Measurements from ENCODE around the gene ATN1.

ATN1 gene

DNA sequence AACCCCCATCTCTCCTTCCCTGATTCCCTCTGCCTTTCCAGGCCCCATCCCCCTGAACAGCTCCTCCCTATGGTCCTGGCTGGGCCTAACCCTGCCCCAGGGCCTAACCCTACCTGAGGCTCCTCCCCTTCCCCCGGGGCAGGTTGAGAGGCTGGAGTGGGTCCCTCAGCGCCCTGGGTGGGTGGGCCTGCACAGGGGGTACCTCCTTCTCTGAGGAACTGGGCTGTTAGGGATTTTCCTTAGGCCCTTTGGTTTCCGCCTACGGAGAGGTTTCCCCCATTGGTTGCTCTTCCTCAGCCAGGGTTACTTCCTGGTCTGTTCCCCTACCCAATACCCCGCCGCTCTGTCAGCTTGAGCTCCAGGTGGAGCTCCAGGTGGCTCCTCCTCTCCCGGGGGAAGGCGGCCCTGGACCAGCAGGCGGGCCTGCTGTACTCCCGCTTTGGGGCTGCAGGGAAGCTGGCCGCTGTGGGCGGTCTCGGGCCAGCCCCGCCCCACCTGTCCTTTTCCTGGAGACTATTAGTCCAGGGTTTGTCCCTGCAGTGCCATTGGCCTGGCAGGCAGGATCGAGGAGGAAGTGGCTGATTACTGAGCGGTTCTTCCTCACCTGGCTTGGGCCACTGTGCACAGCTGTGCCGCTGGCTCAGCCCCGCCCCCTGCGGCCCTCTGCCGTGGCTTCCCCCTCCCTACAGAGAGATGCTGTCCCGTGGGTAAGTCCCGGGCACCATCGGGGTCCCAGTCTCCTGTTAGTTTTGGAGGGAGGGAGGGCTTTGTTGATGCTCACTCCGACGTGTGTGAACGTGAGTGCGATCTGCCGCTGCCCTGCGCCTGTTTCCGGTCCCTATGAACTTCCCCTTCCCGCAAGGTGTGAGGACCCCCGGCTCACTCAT lies 18.5 kb downstream of the ATN1 start:
- in situ Hi-C loops (cut with HindIII; ENCODE audit: low pct_unique_long_range_greater_than_20kb, low sequenced_read_pairs) = no loop called here
- TF ChIP-seq JUND (IDR thresholded peaks at IDR 0.05; ENCODE audit: low read depth) = no peak
- DNase-seq (ENCODE audit: low read depth in 1 of 2, low spot score in 1 of 2) = peak; percentile 61 to 93

DNA sequence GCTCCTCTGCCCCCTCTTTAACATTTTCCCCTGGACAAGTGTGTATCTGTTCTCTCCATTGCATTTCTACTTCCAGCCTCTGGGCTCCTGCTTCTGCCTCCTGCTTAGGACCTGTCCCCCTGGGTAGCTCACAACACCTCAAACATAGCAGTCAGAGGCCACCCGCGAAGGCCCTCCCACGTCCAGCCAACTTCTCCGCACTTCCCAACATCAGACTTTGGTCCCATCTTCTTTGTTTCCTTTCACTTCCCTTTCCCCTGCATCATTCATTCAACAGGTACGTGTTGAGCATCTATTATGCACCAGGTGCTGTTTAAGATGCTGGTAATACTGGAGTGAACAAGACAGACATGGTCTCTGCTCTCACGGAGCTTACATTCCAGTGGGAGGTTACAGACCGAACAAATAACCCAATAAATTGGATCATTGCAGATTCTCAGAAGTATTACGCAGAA lies 19.2 kb downstream of the ATN1 start:
- no peak for DNase-seq (ENCODE audit: low read depth in 1 of 2, low spot score in 1 of 2)
- TF ChIP-seq JUND (IDR thresholded peaks at IDR 0.05; ENCODE audit: low read depth) = no peak
- in situ Hi-C loops (cut with HindIII; ENCODE audit: low pct_unique_long_range_greater_than_20kb, low sequenced_read_pairs) = no loop called here

DNA sequence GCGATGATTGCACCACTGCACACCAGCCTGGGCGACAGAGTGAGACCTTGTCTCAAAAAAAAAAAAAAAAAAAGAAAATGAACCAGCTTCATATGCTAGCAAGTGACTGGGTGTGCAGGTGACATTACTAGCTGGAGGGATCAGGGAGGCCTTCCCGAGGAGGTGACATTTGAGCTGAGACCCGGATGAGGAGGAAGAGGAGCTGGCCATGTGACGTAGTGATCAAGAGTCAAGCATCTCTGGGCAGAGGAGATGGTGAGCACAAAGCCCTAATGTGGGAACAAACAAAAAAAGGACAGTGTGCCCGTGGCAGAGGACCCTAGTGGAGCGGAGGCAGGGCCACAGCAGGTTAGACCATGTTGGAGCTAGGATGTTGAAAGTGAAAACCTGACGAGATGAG lies 19.9 kb downstream of the ATN1 start:
- in situ Hi-C loops (cut with HindIII; ENCODE audit: low pct_unique_long_range_greater_than_20kb, low sequenced_read_pairs) = no loop called here
- no peak for TF ChIP-seq JUND (IDR thresholded peaks at IDR 0.05; ENCODE audit: low read depth)
- DNase-seq (ENCODE audit: low read depth in 1 of 2, low spot score in 1 of 2) = no peak

DNA sequence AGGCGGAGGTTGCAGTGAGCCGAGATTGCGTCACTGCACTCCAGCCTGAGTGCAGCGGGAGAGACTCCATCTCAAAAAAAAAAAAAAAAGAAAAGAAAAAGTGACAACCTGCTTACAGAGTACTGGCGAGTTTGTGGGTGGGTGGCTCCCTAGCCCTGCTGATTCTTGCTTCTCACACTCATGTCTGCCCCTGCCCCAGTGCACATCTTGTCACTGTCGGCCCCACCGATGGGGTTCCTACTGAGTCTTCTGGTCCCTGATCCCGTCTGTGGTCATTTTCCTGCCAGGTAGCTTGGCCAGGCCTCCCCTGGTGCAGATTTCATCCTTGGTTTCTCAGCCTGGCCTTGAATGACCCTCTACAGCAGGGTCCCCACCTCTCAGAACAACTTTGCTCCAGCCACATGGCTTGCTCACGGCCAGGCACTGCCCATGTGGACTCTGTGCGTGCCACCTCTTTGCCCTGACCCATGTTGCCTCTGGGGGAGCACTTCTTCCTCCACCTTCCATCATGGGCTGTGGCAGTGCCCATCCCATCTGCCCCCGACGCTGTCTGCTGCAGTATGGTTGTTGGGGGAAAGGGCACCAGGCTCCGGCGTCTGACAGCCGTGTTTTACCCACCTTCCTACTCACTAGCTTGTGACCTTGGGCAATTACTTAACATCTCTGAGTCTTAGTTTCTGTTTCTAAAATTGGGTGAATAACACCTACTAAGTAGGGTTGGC lies 21.3 kb downstream of the ATN1 start:
- in situ Hi-C loops (cut with HindIII; ENCODE audit: low pct_unique_long_range_greater_than_20kb, low sequenced_read_pairs) = no loop called here
- DNase-seq (ENCODE audit: low read depth in 1 of 2, low spot score in 1 of 2) = no peak
- no peak for TF ChIP-seq JUND (IDR thresholded peaks at IDR 0.05; ENCODE audit: low read depth)

DNA sequence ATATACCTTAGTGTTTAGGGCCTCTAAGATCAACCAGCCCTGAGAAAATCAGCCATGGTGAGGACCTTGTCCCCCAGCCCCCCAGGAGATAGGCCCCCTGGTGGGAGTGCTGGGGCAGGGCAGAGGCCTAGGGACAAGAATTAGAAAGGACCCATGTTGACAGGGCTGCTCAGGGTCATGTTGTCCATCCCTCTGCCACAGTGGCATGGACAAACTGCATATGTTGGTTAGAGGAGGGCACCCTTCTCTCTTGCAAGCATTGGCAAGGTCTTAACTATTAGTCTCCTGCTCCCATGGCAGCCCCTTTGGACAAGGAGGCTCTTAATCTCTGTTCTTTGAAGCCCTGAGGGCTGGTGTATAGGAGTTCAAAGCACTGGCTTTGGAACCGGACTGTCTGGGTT lies 22.6 kb downstream of the ATN1 start:
- TF ChIP-seq JUND (IDR thresholded peaks at IDR 0.05; ENCODE audit: low read depth) = no peak
- DNase-seq (ENCODE audit: low read depth in 1 of 2, low spot score in 1 of 2) = no peak
- in situ Hi-C loops (cut with HindIII; ENCODE audit: low pct_unique_long_range_greater_than_20kb, low sequenced_read_pairs) = no loop called here

DNA sequence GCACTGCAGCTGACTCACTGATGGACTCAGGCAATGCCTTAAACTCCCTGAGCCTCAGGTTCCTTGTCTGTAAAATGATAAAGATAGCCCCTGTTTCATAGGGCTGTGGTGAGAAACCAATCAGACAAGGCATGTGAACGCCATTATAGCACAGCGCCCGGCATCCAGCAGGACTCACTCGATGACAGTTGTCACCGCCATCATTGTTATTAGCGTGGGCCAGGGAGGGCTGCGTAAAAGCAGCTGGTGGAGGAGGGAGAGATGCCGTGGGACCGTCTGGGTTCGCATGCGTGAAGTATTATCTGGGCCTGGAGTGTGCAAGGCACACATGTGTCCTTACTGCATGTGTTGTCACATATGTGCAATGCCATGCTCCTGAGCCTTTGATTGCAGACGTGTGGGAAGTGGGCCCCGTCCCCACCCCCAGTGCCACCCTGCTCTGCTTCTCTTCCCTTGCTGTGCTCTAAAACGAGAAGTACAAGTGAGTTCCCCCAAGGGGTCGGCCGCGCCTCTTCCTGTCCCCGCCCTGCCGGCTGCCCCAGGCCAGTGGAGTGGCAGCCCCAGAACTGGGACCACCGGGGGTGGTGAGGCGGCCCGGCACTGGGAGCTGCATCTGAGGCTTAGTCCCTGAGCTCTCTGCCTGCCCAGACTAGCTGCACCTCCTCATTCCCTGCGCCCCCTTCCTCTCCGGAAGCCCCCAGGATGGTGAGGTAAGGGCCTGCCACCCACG lies 23.2 kb downstream of the ATN1 start, which contains the start of gene PTPN6:
Gene PTPN6 (plus strand): TSS at position 546 of the 730 bp plus-strand sequence. CDS start 157 bp downstream, at position 703.
- in situ Hi-C loops (cut with HindIII; ENCODE audit: low pct_unique_long_range_greater_than_20kb, low sequenced_read_pairs) = no loop called here
- DNase-seq (ENCODE audit: low read depth in 1 of 2, low spot score in 1 of 2) = no peak
- TF ChIP-seq JUND (IDR thresholded peaks at IDR 0.05; ENCODE audit: low read depth) = no peak

DNA sequence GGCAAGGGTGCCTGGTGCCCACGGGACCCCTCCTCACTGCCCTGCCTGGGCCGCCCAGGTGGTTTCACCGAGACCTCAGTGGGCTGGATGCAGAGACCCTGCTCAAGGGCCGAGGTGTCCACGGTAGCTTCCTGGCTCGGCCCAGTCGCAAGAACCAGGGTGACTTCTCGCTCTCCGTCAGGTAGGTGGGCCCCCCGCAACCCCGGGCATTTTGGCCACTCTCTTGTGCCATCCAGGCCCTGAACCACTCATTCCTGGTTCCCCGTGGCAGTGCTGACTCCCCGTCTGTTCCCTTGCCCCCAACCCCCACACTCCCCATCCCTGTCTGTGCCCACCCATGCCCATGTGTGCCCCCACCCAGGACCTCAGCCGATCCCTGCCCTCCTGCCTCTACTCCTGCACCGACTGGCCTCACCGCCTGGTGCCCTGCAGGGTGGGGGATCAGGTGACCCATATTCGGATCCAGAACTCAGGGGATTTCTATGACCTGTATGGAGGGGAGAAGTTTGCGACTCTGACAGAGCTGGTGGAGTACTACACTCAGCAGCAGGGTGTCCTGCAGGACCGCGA lies 23.9 kb downstream of the ATN1 start:
- DNase-seq (ENCODE audit: low read depth in 1 of 2, low spot score in 1 of 2) = no peak
- TF ChIP-seq JUND (IDR thresholded peaks at IDR 0.05; ENCODE audit: low read depth) = no peak
- in situ Hi-C loops (cut with HindIII; ENCODE audit: low pct_unique_long_range_greater_than_20kb, low sequenced_read_pairs) = no loop called here

DNA sequence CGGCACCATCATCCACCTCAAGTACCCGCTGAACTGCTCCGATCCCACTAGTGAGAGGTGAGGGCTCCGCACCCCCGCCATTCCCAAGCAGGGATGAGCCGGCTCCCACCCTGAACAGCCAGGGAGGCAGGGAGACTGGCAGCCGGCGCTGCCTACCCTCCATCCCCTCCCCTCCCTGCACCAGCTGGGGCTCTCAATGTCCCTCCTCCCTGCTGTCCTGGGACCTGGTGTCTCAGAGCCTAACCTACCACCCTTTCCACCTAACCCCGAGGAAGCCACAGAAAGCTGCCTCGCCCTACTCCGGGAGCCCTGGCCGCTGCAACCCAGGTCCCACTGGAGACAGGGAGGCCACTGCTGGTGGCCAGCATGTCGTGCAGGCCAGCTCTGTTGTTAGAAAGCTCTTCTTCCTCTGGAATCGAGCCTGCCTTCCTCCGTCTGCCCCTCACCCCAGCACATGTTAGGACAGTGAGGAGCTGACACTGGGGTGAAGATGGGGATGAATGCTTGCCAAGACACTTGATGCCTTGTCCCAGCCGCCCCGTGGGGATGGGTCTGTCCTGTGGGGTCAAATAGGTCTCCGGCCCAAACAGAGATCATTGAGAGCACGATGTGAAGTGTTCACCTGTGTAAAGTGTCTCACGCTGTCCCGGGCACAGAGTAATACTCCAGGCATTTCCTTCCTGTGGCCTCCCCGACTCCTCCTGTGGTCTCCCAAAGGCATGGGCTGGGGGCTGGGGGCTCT lies 24.5 kb downstream of the ATN1 start:
- in situ Hi-C loops (cut with HindIII; ENCODE audit: low pct_unique_long_range_greater_than_20kb, low sequenced_read_pairs) = no loop called here
- DNase-seq (ENCODE audit: low read depth in 1 of 2, low spot score in 1 of 2) = no peak
- TF ChIP-seq JUND (IDR thresholded peaks at IDR 0.05; ENCODE audit: low read depth) = no peak

DNA sequence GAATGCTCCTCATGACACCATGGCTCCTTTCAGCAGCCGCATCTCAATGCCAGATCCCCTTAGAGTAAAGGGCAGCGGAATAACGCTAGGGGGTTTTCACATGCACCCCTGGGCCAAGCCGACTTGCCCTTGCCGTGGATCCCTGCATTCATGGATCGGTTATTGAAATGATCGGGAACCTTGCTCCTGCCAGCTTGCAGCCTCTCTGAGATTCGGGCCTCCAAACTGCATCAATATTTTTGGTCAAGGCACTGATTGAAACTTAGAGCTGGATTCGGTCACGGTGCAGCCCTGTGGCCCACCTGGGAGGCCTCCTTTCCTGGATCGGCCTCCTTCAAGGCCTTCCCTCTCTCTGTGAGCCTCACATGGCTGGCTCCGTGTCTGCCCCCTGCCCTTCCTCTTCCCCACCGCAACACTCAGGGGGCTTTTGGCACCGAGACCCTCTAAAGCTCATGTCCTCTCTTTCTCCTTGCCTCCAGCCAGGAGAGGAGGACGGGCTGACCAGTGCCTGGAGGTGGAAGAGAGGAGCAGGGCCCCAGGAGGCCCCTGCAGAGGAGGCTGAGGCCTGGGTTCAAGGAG lies 25.2 kb downstream of the ATN1 start:
- in situ Hi-C loops (cut with HindIII; ENCODE audit: low pct_unique_long_range_greater_than_20kb, low sequenced_read_pairs) = no loop called here
- no peak for DNase-seq (ENCODE audit: low read depth in 1 of 2, low spot score in 1 of 2)
- no peak for TF ChIP-seq JUND (IDR thresholded peaks at IDR 0.05; ENCODE audit: low read depth)

DNA sequence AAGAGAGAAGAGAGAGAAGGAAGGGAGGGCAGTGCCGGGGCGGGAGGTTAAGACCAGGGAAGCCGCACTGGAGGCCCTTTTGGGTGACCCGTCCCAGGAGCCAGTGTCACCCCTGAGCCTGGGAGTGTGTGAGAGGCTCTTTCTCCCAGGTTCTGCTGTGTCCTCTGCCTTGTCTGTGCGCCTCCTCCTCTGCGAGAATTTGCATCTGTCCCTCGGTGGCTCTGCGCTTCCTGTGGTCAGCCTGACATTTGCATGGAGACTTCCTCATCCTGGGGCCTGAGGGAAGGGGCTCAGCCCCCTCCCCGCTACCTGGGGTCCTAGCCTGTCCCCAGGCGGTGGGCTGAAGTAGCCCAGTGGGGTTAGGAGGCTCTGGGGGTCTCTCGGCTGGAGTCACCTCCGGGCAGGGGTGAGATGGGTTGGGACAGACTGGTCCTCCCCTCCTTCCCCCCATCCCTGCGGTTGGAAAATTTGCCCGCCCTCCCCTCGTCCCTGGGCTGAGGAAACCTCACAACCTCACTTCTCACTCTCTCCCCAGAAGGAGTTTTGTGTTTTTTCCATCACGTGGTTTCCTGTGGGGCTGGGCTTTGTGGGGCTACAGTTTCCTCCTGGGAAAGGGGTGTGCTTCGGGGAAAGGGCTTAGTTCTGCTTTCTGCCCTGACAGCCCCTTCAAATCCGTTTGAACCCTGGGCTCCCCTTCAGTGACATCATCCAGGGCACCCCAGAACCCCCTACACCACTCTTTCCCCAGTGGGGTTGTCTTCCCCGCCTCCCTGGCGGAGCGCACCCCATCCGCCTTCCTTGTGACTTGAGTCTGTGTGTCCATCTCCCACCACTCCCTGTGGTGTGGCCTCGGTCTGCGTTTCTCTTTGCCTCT lies 25.9 kb downstream of the ATN1 start:
- in situ Hi-C loops (cut with HindIII; ENCODE audit: low pct_unique_long_range_greater_than_20kb, low sequenced_read_pairs) = no loop called here
- DNase-seq (ENCODE audit: low read depth in 1 of 2, low spot score in 1 of 2) = no peak
- TF ChIP-seq JUND (IDR thresholded peaks at IDR 0.05; ENCODE audit: low read depth) = no peak
